Omental fat pad (tissue), 4 donors: ENCODE results near the gene TYSND1. TPM values are rescaled to one million over a fixed set of nuclear protein-coding genes. Genes with fewer than 3 reads are reported as not detected.

Source experiments
- ATAC-seq: fragments of 150-250 bp; one replicate; pipeline ENCODE4 v1.9.1; 2016; ENCODE audit warnings: mild to moderate bottlenecking, moderate library complexity; ENCODE audit not compliant: low FRiP score
- DNase-seq: peaks from one replicate; pipeline ENCODE4 v3.0.0-alpha.2; 2019; ENCODE audit warnings: low spot score
- CTCF ChIP-seq, 3 donors: fragments of 450-650 bp; IDR thresholded peaks; one replicate each; pipeline ENCODE4 v1.5.1; 2016 to 2017; ENCODE audit warnings: antibody characterized with exemption in 3 of 3, mild to moderate bottlenecking in 3 of 3, moderate library complexity in 2 of 3
- total RNA-seq, 4 donors: library from RNA; depleted of rRNA; stranded (reverse); fragments of >200 nt; gene quantifications; one replicate each; pipeline ENCODE4 v1.1.0, GENCODE V29; 2016

The TYSND1 gene
- total RNA-seq, 4 donors from 2014 or later, result 10.7 to 20.3 (median 13.7) TPM

GRCh38 chr10:70135684-70136083, 10.8 kb downstream of the TYSND1 start:
- no peak for TF ChIP-seq CTCF (IDR thresholded peaks at IDR 0.05)
- DNase-seq (no peak), ATAC-seq (no peak)

GRCh38 chr10:70135046-70135445, 11.5 kb downstream of the TYSND1 start:
- DNase-seq, result no peak
- TF ChIP-seq CTCF (IDR thresholded peaks at IDR 0.05), result no peak

GRCh38 chr10:70132098-70133029, 14.1 kb downstream of the TYSND1 start, which contains the start of gene AIFM2:
Gene AIFM2 (minus strand): TSS chr10:70132825. CDS start chr10:70124084, 8,741 bp downstream.
- TF ChIP-seq CTCF (IDR thresholded peaks at IDR 0.05), result no peak
- DNase-seq (peak; percentile 66), ATAC-seq (peak; percentile 86)

More at GRCh38 chr10:70135046-70135445, 11.5 kb downstream of the TYSND1 start:
- no peak for ATAC-seq

GRCh38 chr10:70131560-70131937, 15.0 kb downstream of the TYSND1 start:
- TF ChIP-seq CTCF (IDR thresholded peaks at IDR 0.05), result no peak
- ATAC-seq, result no peak
- no peak for DNase-seq

GRCh38 chr10:70130878-70131559, 15.5 kb downstream of the TYSND1 start:
- TF ChIP-seq CTCF (IDR thresholded peaks at IDR 0.05), result no peak
- ATAC-seq (peak; percentile 50), DNase-seq (no peak)

GRCh38 chr10:70126700-70127395, 19.7 kb downstream of the TYSND1 start:
- no peak for ATAC-seq
- no peak for TF ChIP-seq CTCF (IDR thresholded peaks at IDR 0.05)
- no peak for DNase-seq
